Adipose tissue (tissue), 3 donors: ENCODE measurements around the gene MT1B. TPM values are rescaled to one million over a fixed set of nuclear protein-coding genes. Genes with fewer than 3 reads are reported as not detected.

ENCODE experiments used
- H3K27ac ChIP-seq: one replicate; pipeline ENCODE4 v1.5.1; 2013; ENCODE audit warnings: low read depth, low read length
- WGBS, 3 donors: extraction: QIAGEN DNeasy Blood & Tissue Kit; methylation state at CpG; one replicate each; pipeline ENCODE4 v1.1.7; 2013; 5-methylcytosine and 5-hydroxymethylcytosine counted together
- polyA plus RNA-seq, 3 donors: library from polyadenylated mRNA; stranded (reverse); fragments of 200-250 nt; gene quantifications; one replicate each; pipeline ENCODE4 v1.2.3, GENCODE V29; 2013
- donor health status: healthy with polysubstance abuse.
- donor health status: Bipolar disorder and iron deficiency.
- donor health status: healthy.

MT1B gene
- polyA plus RNA-seq, 3 donors: 9.3 TPM; not detected in 2

- no peak overlapping the region for H3K27ac ChIP-seq
- WGBS, 3 donors: 7 to 36% (median 10%) methylated on average over 27 to 32 of the region's 32 CpGs
Measured at GRCh38 chr16:56675685-56676210, 24.1 kb downstream of the MT1B start.

DNA sequence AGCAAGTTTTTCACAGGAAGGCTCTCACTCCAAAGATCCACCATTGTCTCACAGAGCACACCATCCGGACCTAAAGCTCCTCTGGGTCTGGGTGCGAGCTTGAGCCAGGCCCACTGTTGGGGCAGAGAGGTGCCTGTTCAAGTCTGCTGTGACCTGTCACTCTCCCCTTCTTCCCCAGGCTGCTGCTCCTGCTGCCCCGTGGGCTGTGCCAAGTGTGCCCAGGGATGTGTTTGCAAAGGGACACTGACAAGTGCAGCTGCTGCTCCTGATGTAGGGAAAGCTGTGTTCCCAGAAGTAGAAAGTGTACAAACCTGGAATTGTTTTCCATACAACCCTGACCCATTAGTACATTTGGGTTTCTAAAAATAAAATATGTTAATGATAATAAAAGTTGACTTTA lies 25.8 kb downstream of the MT1B start:
- H3K27ac ChIP-seq: no peak overlapping the region
- WGBS, 3 donors: 33 to 84% (median 78%) methylated on average over 3 of the region's 3 CpGs

- WGBS, 3 donors: 89 to 96% (median 94%) methylated on average over 3 of the region's 3 CpGs
Measured at GRCh38 chr16:56679078-56679730, 27.5 kb downstream of the MT1B start.

GRCh38 chr16:56679818-56680217 lies 28.1 kb downstream of the MT1B start:
- H3K27ac ChIP-seq: no peak overlapping the region
- 87 to 91% (median 87%) methylated on average over 6 of the region's 6 CpGs for WGBS, 3 donors

More at GRCh38 chr16:56679078-56679730, 27.5 kb downstream of the MT1B start:
- no peak overlapping the region for H3K27ac ChIP-seq

DNA sequence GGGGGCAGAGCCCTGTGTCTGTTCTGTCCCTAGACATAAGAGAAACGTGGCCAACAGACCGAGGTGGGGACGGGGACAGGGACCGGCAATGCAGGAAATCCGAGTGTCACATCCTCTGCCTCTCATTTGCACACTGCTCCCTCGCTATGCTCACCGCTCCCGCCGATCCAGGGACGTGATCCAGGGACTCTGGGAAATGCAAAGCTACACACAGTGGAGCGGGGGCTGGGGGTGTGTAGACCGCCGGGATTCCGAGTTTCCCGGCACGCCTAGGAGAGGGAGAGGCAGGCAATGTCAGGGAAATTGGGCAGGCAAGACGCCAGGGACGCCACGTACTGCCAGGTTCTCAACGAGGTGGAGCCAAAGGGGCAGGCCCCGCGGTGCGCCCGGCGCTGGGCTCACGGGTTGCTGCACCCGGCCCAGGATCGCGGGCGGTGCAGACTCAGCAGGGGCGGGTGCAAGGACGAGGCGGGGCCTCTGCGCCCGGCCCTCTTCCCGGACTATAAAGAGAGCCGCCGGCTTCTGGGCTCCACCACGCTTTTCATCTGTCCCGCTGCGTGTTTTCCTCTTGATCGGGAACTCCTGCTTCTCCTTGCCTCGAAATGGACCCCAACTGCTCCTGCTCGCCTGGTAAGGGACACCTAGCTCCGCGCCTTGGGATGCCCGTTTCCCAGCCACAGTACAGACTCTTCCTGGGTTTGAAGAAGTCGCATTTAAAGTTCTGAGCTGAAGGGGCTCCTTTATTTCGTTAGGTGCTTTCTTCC lies 30.4 kb downstream of the MT1B start, which contains the start of gene MT1X:
TSS of gene MT1X (plus strand) at position 532 of the 764 bp plus-strand sequence. CDS start at position 603, 71 bp downstream.
- peak within 1 kb of the TSS; percentile 7 for H3K27ac ChIP-seq
- WGBS, 3 donors: 1% methylated on average over 44 to 49 of the region's 49 CpGs

GRCh38 chr16:56682703-56683397 lies 31.2 kb downstream of the MT1B start:
- WGBS, 3 donors: 12 to 33% (median 29%) methylated on average over 8 of the region's 8 CpGs
- peak overlapping the region; percentile 7 for H3K27ac ChIP-seq

DNA sequence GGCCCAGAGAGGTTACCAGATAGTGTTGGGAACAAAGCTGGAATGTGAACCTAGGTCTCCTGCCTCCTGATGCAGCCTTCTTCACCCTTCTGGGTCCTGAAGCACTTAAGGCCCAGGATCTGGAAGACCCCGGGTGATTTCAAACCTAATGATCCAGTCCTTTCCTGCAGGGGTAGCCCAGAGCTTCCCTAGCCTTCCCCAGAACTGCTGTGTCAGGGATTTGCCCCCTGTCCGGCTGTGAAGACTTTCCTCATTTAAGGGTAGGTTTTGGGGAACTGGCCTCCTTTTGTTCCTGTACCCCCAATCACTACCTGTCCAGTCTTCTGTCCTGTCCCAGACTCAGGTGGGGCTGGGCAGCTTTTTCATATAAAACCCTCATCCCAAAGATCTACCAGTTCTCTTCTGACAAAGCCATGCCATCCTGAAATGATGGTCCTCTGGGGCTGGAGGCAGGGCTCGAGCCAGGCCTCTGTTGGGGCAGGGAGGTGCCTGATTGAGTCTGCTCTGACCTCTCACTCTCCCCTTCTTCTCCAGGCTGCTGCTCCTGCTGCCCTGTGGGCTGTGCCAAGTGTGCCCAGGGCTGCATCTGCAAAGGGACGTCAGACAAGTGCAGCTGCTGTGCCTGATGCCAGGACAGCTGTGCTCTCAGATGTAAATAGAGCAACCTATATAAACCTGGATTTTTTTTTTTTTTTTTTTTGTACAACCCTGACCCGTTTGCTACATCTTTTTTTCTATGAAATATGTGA lies 31.9 kb downstream of the MT1B start:
- WGBS, 3 donors: 34 to 86% (median 81%) methylated on average over 5 of the region's 5 CpGs

GRCh38 chr16:56684256-56684925 lies 32.7 kb downstream of the MT1B start:
- H3K27ac ChIP-seq: no peak overlapping the region
- 37 to 74% (median 71%) methylated on average over 4 of the region's 4 CpGs for WGBS, 3 donors

More for the DNA sequence above, 31.9 kb downstream of the MT1B start:
- peak overlapping the region; percentile 4 for H3K27ac ChIP-seq

DNA sequence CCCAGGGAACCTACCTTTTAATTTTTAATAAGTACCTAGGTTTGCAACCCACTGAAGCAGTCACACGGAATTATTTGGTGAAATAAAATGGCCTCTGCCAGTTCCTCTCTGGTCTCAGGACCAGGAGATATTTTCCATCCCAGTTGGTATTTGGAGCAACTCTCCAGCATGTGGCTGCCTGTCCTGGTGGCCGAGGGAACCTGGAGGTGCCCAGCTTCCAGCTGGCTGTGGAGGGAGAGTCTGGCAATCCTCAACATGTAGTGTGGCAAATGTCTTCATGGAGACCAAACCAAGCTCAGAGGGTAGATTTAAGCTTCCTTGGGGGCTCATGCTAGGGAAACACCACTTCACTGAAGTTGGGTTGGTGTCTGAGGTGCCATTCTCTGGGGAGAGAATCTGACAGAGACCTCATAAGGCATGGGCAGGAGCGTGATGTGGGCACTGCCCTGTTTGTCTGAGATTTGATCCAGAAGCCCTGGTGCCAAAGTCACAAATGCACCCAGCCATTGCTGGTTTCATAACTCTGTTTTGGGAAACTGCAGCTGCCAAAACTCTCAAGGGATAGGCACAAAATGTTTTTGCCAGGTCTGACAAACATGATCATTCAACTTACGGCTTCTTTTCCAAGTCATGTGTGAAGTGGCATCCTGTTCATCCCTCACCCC lies 33.4 kb downstream of the MT1B start:
- H3K27ac ChIP-seq: no peak overlapping the region
- WGBS, 3 donors: 44 to 83% (median 78%) methylated on average over 4 of the region's 4 CpGs

DNA sequence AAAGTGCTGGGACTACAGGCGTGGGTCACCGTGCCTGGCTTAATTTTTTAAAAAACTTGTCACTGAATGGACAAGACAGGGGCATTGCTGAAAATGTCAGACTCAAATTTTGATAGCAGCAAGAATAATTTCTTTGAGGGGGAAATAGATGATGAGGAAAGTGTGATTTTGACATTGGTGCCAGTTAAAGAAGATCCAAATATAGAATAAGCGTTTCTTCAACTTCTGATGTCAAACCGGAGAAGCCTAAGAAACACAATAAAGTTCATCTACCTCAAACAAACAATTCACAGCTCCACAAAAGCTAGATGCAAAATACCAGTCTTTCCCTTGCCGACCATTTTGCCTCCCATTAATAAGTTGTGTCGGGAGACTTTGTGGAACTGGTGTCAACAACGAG lies 35.1 kb downstream of the MT1B start:
- H3K27ac ChIP-seq: no peak overlapping the region
- WGBS, 3 donors: 95 to 97% (median 95%) methylated on average over 7 of the region's 7 CpGs

DNA sequence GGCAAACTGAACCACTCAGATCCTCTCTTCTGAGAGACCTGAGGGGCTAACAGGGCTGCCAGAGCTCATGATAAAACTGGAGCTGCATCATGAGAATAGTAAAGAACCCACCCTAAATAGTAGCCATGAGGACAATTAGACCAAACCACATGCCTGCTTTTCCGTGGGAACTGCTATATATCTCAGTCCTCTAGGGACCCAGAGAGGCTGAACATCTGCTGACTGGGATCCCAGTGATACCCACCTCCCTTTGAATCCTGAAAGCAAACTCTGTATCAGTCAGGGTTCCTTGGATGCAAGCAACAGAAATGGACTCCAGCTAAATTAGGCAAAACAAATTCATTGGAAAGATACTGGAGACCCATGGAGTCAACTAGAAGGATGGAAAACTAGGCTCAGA lies 37.1 kb downstream of the MT1B start:
- H3K27ac ChIP-seq: no peak overlapping the region
- WGBS, 3 donors: 35 to 46% (median 42%) methylated on average over 1 of the region's 1 CpG

- no peak overlapping the region for H3K27ac ChIP-seq
- WGBS, 3 donors: 60 to 78% (median 75%) methylated on average over 3 of the region's 3 CpGs
Measured at GRCh38 chr16:56689171-56689570, 37.5 kb downstream of the MT1B start.

- H3K27ac ChIP-seq: no peak overlapping the region
- WGBS, 3 donors: 69 to 97% (median 78%) methylated on average over 4 of the region's 4 CpGs
Measured at GRCh38 chr16:56690420-56691122, 38.9 kb downstream of the MT1B start.

DNA sequence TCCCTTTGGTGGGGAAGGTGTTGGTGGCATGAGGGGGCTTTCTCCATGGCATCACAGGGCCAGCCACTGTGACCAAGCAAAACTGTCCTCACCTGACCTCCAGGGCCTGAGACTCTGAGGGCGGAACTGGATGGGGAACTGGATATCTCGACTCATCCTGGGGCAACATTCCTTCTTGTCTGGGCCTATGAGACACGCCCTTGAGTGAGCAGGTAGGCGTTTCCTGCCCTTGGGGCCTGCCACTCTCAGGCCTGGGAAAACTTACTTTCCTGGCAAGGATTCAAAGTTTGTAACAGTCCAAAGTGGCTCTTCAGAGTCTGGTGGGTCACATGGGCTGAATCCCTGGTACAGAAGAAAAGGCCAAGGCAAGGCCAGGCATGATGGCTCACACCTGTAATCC lies 40.2 kb downstream of the MT1B start:
- WGBS, 3 donors: 22 to 65% (median 51%) methylated on average over 4 of the region's 4 CpGs
- H3K27ac ChIP-seq: no peak overlapping the region

- H3K27ac ChIP-seq: no peak overlapping the region
- 75 to 100% (median 90%) methylated on average over 1 of the region's 1 CpG for WGBS, 3 donors
Measured at GRCh38 chr16:56695246-56695645, 43.6 kb downstream of the MT1B start.

DNA sequence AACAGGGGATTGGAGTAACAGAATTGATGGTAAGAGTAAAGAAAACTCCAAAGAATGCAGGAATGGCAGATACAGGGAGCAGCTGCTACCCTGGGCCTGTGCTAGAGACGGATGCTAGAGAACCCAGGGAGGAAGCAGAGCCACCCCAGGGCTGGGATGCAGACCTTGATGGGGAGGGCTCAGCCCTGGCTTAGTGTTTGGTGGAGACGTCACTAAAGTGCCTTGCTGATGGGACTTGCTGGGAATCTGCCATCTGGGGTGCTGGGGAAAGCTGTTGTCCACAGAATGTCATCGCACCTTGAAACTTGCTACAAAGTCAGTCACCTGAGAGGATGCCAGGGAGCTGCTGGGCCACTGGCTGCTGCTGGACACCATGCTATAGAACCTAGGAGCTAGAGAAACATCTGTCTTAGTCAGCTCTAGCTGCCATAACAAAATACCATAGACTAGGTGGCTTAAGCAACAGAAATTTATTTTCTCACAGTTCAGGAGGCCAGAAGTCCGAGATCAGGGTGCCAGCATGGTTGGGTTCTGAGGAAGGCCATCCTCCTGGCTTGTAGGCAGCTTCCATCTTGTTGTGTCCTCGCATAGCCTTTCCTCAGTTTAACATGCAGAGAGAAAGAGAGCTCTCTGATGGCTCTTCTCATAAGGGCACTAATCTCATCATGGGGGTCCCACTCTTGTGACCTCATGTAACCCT lies 45.9 kb downstream of the MT1B start:
- 93 to 98% (median 93%) methylated on average over 5 of the region's 5 CpGs for WGBS, 3 donors
- no peak overlapping the region for H3K27ac ChIP-seq
